RKO (cell line): ENCODE results near the gene CFL1.
A peak's percentile ranks its signal among the peaks of the same experiment; 100 is the strongest.

ENCODE experiments used
- DNase-seq: peaks from one replicate; pipeline ENCODE4 v3.0.0-alpha.2; 2016; ENCODE audit warnings: low spot score

Gene CFL1

GRCh38 chr11:65870706-65871681 is 13.0 kb upstream of the CFL1 start:
- DNase-seq, result no peak

- no peak for DNase-seq
Observed at GRCh38 chr11:65870307-65870658, 12.3 kb upstream of the CFL1 start.

- DNase-seq, result no peak
Observed at GRCh38 chr11:65869643-65870306, 11.8 kb upstream of the CFL1 start.

GRCh38 chr11:65868907-65869306 is 10.9 kb upstream of the CFL1 start:
- no peak for DNase-seq

GRCh38 chr11:65868076-65868667 is 10.2 kb upstream of the CFL1 start:
- DNase-seq, result peak; percentile 49

GRCh38 chr11:65867284-65868071 is 9.5 kb upstream of the CFL1 start:
- DNase-seq, result no peak

- DNase-seq, result no peak
Observed at GRCh38 chr11:65866509-65867283, 8.7 kb upstream of the CFL1 start.

GRCh38 chr11:65865550-65866172 is 7.7 kb upstream of the CFL1 start:
- DNase-seq, result no peak

- DNase-seq, result no peak
Observed at GRCh38 chr11:65864706-65865471, 6.9 kb upstream of the CFL1 start.

GRCh38 chr11:65863889-65864705 is 6.1 kb upstream of the CFL1 start:
- DNase-seq, result no peak

- no peak for DNase-seq
Observed at GRCh38 chr11:65862941-65863888, 5.2 kb upstream of the CFL1 start.

GRCh38 chr11:65862191-65862735 is 4.3 kb upstream of the CFL1 start:
- no peak for DNase-seq

- no peak for DNase-seq
Observed at GRCh38 chr11:65861533-65862183, 3.7 kb upstream of the CFL1 start.

GRCh38 chr11:65861165-65861505 is 3.2 kb upstream of the CFL1 start:
- DNase-seq, result no peak

GRCh38 chr11:65860278-65861164 is 2.5 kb upstream of the CFL1 start, which contains the start of gene MUS81:
MUS81 (plus strand) TSS chr11:65860433; CDS start chr11:65860754, 321 bp downstream.
- DNase-seq, result peak; percentile 98

- DNase-seq, result peak; percentile 69
Observed at GRCh38 chr11:65859812-65860277, 1.9 kb upstream of the CFL1 start.
